ENCODE results near the gene NRBF2. TPM values are rescaled to one million over a fixed set of nuclear protein-coding genes. Genes with fewer than 3 reads are reported as not detected.

NRBF2 gene
- total and polyA plus RNA-seq, 8 donors: 6.8 to 23.1 (median 15.2) TPM; not detected in 1

DNA sequence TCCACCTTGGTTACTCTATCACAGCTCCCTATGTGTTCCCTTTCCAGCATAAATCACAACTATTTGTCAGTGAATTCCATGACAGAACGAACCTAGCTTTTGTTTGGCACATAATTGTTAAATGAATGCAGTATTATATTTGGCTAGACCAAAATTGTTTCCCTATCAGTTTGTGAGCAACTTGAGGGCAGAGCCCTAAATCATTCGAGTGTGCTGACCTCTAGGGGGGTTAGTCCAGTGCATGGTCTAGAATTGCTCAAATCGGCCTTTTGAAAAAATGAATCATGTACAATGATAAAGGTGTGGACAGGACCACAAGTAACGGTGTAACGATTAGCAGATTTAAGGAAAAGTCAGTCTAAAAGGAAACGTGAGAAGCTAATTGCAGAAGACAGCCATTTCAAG, 475 bp upstream of the NRBF2 start:
- DNase-seq: no peak
- intact Hi-C loops (cut with DNase I; ENCODE audit: low total_unique reads): no loop called here
- Histone ChIP-seq H3K4me1 (peaks cover 11 to 46% (median 38%) of the 10 kb centered on the region in 4 donors), H3K4me3 (peak overlapping the region; percentile 81 to 97 (median 89)), H3K27me3 (no peaks in the 10 kb centered on the region), H3K36me3 (no peaks in the 10 kb centered on the region), H3K27ac (peak overlapping the region in 4 of 5 donors; percentile 95 to 98 (median 96)), H3K9me3 (no peaks in the 10 kb centered on the region)
- TF ChIP-seq, protein P1, sequence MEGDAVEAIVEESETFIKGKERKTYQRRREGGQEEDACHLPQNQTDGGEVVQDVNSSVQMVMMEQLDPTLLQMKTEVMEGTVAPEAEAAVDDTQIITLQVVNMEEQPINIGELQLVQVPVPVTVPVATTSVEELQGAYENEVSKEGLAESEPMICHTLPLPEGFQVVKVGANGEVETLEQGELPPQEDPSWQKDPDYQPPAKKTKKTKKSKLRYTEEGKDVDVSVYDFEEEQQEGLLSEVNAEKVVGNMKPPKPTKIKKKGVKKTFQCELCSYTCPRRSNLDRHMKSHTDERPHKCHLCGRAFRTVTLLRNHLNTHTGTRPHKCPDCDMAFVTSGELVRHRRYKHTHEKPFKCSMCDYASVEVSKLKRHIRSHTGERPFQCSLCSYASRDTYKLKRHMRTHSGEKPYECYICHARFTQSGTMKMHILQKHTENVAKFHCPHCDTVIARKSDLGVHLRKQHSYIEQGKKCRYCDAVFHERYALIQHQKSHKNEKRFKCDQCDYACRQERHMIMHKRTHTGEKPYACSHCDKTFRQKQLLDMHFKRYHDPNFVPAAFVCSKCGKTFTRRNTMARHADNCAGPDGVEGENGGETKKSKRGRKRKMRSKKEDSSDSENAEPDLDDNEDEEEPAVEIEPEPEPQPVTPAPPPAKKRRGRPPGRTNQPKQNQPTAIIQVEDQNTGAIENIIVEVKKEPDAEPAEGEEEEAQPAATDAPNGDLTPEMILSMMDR (IDR thresholded peaks at IDR 0.05): no peak
- TF ChIP-seq EP300 (IDR thresholded peaks at IDR 0.05) (no peak), POLR2AphosphoS5 (IDR thresholded peaks at IDR 0.05) (no peak), POLR2A (IDR thresholded peaks at IDR 0.05) (no peak)
- WGBS, 5 donors: 62 to 68% (median 66%) methylated on average over 6 of the region's 6 CpGs

DNA sequence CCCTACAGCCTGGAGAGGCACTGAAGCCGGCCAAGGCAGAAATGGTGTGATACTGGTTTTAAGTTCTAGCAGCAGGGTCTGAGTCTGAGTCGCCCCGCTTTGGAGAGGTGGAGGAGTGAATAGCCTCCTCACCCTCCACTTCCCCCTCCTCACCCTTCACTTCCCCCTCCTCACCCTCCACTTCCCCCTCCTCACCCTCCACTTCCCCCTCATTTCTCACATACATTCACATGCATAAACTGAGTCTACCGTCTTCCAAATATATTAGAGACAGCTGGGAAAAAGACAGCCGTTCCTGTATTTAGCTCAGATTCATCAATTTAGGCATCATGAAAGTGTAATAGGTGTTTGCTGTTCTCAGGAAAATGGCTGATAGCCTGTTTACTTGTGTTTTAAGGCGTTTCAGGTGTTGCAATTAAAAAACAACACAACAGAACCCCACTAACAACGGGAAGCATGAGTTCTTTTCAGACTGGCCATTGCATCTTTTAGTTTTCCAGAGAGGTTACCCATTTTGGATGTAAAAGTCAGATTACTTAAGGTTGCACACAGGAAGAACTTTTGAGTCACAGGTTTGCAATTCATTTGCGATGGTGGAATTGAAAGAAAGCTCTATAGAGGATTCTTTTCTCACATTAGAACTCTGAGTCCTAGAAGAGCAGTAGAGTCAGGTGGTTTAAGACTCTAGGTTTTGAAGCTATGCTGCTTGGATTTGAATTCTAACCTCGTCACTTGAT, 861 bp downstream of the NRBF2 start:
- peaks cover 0 to 2% (median 0%) of the 10 kb centered on the region in 4 donors for H3K36me3 ChIP-seq
- H3K4me3 ChIP-seq: peak overlapping the region; percentile 81 to 97 (median 89)
- no peaks in the 10 kb centered on the region for H3K27me3 ChIP-seq
- H3K4me1 ChIP-seq: peaks cover 11 to 51% (median 38%) of the 10 kb centered on the region in 4 donors
- TF ChIP-seq, protein P1 (IDR thresholded peaks at IDR 0.05): no peak
- TF ChIP-seq POLR2A (IDR thresholded peaks at IDR 0.05) (no peak), POLR2AphosphoS5 (IDR thresholded peaks at IDR 0.05) (no peak), EP300 (IDR thresholded peaks at IDR 0.05) (no peak)
- peak overlapping the region; percentile 93 to 98 (median 96) for H3K27ac ChIP-seq
- DNase-seq: no peak
- WGBS, 5 donors: 4 to 10% (median 6%) methylated on average over 9 of the region's 9 CpGs
- intact Hi-C loops (cut with DNase I; ENCODE audit: low total_unique reads): no loop called here
- no peaks in the 10 kb centered on the region for H3K9me3 ChIP-seq

DNA sequence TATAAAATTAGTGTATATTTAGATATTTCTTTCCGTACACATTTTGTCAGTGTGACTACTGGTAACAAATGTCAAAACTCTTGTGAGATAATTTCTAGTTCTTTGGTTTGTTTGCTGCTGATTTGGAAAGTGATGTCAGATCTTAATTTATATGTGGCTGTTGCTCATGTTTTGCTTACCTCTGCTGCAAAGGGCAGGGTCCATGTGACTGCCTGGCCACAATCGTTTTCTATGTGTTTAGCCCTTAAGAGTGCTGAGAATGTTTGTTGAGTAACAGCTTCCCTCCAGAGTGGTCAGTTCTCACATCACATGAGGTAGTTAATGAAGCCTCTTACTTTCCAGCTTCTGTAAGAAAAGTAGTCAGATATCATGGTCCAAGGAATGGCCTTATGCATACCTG, 4.2 kb downstream of the NRBF2 start:
- Histone ChIP-seq H3K27ac (no peak overlapping the region), H3K4me3 (no peak overlapping the region), H3K4me1 (peaks cover 11 to 62% (median 43%) of the 10 kb centered on the region in 4 donors), H3K27me3 (no peaks in the 10 kb centered on the region), H3K36me3 (peaks cover 0 to 17% (median 9%) of the 10 kb centered on the region in 4 donors), H3K9me3 (no peaks in the 10 kb centered on the region)
- intact Hi-C loops (cut with DNase I; ENCODE audit: low total_unique reads): no loop called here
- DNase-seq: peak in 1 of 2 donors; percentile 36
- TF ChIP-seq, protein P1 (IDR thresholded peaks at IDR 0.05): no peak
- TF ChIP-seq POLR2A (IDR thresholded peaks at IDR 0.05): no peak
- no peak for TF ChIP-seq EP300 (IDR thresholded peaks at IDR 0.05)
- peak in 1 of 3 donors; percentile 31 for TF ChIP-seq POLR2AphosphoS5 (IDR thresholded peaks at IDR 0.05)
- 49 to 56% (median 50%) methylated on average over 2 of the region's 2 CpGs for WGBS, 5 donors

DNA sequence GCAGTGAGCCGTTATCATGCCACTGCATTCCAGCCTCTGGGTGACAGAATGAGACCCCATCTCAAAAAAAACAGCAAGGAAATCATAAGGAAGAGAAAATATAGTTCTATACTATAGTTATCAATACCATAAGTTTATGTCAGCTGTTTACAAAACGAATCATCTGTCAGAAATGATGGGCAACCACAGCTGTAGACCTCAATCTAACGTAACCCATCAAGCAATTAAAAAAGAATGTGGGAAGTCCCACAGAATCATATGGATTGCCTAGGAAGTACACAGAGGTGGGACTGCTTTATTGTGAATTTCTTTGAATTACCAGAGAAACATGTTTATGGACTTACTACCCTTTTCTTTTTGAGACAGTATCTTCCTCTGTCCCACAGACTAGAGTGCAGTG, 6.9 kb downstream of the NRBF2 start:
- TF ChIP-seq EP300 (IDR thresholded peaks at IDR 0.05): no peak
- TF ChIP-seq, protein P1 (IDR thresholded peaks at IDR 0.05): no peak
- no peak for TF ChIP-seq POLR2A (IDR thresholded peaks at IDR 0.05)
- TF ChIP-seq POLR2AphosphoS5 (IDR thresholded peaks at IDR 0.05): no peak
- no peak overlapping the region for H3K27ac ChIP-seq
- DNase-seq: no peak
- H3K36me3 ChIP-seq: peaks cover 0 to 17% (median 9%) of the 10 kb centered on the region in 4 donors
- H3K9me3 ChIP-seq: no peaks in the 10 kb centered on the region
- H3K4me3 ChIP-seq: no peak overlapping the region
- H3K27me3 ChIP-seq: no peaks in the 10 kb centered on the region
- 81 to 92% (median 88%) methylated on average over 3 of the region's 3 CpGs for WGBS, 5 donors
- intact Hi-C loops (cut with DNase I; ENCODE audit: low total_unique reads): no loop called here
- H3K4me1 ChIP-seq: peaks cover 0 to 44% (median 32%) of the 10 kb centered on the region in 4 donors
